ENCODE measurements around the gene FAAP20.

The FAAP20 gene

GRCh38 chr1:2166695-2167094 is 27.9 kb downstream of the FAAP20 start:
- Histone ChIP-seq H3K27me3 (peaks cover 0 to 42% of the 10 kb centered on the region in 2 donors), H3K4me1 (no peaks in the 10 kb centered on the region), H3K9me3 (no peaks in the 10 kb centered on the region), H3K27ac (no peak overlapping the region), H3K36me3 (peaks cover 0 to 4% (median 0%) of the 10 kb centered on the region in 3 donors), H3K4me3 (no peak overlapping the region)
- no peak for DNase-seq
- intact Hi-C loops (cut with DNase I; ENCODE audit: low total_unique reads): no loop called here
- TF ChIP-seq CTCF (IDR thresholded peaks at IDR 0.05): no peak

DNA sequence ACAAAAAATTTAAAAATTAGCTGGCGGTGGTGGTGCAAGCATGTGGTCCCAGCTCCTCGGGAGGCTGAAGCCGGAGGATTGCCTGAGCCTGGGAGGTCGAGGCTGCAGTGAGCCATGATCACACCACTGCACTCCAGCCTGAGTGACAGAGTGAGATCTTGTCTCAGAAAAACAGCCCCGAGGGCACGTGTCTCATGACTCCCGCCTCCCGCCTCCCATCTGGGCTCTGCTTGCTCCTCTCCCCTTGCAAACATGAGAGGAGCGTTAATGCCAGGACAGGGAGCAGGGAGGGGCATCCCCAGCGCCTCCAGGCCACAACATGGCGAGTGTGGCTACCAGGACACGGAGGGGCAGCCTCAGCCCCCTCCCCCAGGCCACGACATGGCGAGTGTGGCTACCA is 28.3 kb downstream of the FAAP20 start:
- TF ChIP-seq CTCF (IDR thresholded peaks at IDR 0.05): no peak
- Histone ChIP-seq H3K4me1 (no peaks in the 10 kb centered on the region), H3K27ac (no peak overlapping the region), H3K4me3 (no peak overlapping the region), H3K36me3 (peaks cover 0 to 6% (median 0%) of the 10 kb centered on the region in 3 donors), H3K27me3 (peaks cover 0 to 43% of the 10 kb centered on the region in 2 donors), H3K9me3 (no peaks in the 10 kb centered on the region)
- no peak for DNase-seq
- intact Hi-C loops (cut with DNase I; ENCODE audit: low total_unique reads): no loop called here

- Histone ChIP-seq H3K27ac (no peak overlapping the region), H3K27me3 (peaks cover 0 to 43% of the 10 kb centered on the region in 2 donors), H3K9me3 (no peaks in the 10 kb centered on the region), H3K4me3 (no peak overlapping the region), H3K36me3 (peaks cover 0 to 11% (median 0%) of the 10 kb centered on the region in 3 donors), H3K4me1 (no peaks in the 10 kb centered on the region)
- intact Hi-C loops (cut with DNase I; ENCODE audit: low total_unique reads): no loop called here
- TF ChIP-seq CTCF (IDR thresholded peaks at IDR 0.05): no peak
- DNase-seq: no peak
Observed at GRCh38 chr1:2165646-2166045, 28.9 kb downstream of the FAAP20 start.

- no peaks in the 10 kb centered on the region for H3K4me1 ChIP-seq
- peaks cover 0 to 25% of the 10 kb centered on the region in 2 donors for H3K27me3 ChIP-seq
- DNase-seq: no peak
- no peak overlapping the region for H3K27ac ChIP-seq
- no peak for TF ChIP-seq CTCF (IDR thresholded peaks at IDR 0.05)
- H3K36me3 ChIP-seq: peaks cover 0 to 11% (median 0%) of the 10 kb centered on the region in 3 donors
- intact Hi-C loops (cut with DNase I; ENCODE audit: low total_unique reads): no loop called here
- no peaks in the 10 kb centered on the region for H3K9me3 ChIP-seq
- H3K4me3 ChIP-seq: no peak overlapping the region
Observed at GRCh38 chr1:2163205-2163604, 31.4 kb downstream of the FAAP20 start.

DNA sequence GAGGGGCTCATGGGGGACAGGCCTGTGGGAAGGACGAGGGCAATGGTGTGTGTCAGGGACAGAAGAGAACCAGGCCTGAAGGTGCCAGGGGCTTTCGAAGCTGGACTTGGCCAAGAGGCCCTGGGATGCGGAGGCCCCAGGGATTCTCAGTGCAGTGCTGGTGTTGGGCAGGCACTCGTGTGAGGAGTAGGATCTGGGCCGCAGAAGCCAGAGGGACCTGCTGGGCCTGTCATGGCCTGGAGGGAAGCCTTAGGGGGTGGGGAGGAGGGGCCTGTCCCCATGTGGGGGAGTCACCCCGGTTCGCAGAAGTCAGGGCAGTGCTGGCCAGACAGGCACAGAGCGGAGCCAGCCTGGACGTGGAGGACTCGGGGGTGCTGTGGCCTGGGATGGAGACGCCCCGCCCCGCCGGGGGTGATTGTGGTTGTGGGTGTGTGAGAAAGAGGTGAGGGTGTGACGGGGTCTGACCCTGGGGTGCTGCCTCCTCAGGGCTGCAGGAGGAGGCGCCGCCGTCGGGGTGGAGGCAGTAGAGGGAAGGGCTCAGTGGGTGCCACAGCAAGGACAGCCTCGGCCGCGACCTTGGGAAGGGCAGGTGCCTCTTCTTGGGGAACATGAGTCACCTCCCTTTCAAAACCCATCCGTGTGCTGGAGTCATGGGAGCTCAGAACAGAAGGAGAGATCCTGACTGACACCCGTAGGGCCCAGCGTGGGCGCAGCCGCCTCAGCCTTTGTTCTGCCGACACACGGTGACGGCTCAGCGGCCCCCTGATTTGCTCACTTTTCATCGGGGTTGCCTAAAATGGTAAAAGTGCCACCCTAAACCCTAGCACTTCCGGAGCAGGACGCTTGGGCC is 33.9 kb downstream of the FAAP20 start:
- intact Hi-C loops (cut with DNase I; ENCODE audit: low total_unique reads): no loop called here
- peaks cover 0 to 4% of the 10 kb centered on the region in 2 donors for H3K27me3 ChIP-seq
- no peak overlapping the region for H3K4me3 ChIP-seq
- H3K9me3 ChIP-seq: no peaks in the 10 kb centered on the region
- peaks cover 0 to 19% (median 0%) of the 10 kb centered on the region in 3 donors for H3K36me3 ChIP-seq
- no peak for TF ChIP-seq CTCF (IDR thresholded peaks at IDR 0.05)
- DNase-seq: no peak
- no peaks in the 10 kb centered on the region for H3K4me1 ChIP-seq
- H3K27ac ChIP-seq: no peak overlapping the region
